ENCODE results near the gene SNX30.

The SNX30 gene

DNA sequence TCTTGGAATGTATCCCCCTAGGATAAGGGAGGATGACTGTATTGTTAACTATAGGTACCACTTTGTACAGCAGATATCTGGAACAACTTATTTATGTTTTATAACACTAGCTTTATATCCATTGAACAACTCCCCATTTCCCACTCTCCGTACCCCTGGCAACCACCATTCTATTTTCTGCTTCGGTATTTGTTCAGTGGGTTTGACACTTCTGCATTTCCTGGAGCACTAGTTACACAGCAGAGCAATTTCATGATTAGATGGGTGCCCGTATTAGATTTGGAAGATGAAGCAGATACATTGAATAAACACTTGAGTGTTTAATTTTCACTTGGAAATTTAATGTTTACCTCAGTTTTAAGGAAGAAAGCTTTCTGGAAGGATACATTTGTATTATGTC lies 72.7 kb downstream of the SNX30 start:
- TF ChIP-seq, protein P1, sequence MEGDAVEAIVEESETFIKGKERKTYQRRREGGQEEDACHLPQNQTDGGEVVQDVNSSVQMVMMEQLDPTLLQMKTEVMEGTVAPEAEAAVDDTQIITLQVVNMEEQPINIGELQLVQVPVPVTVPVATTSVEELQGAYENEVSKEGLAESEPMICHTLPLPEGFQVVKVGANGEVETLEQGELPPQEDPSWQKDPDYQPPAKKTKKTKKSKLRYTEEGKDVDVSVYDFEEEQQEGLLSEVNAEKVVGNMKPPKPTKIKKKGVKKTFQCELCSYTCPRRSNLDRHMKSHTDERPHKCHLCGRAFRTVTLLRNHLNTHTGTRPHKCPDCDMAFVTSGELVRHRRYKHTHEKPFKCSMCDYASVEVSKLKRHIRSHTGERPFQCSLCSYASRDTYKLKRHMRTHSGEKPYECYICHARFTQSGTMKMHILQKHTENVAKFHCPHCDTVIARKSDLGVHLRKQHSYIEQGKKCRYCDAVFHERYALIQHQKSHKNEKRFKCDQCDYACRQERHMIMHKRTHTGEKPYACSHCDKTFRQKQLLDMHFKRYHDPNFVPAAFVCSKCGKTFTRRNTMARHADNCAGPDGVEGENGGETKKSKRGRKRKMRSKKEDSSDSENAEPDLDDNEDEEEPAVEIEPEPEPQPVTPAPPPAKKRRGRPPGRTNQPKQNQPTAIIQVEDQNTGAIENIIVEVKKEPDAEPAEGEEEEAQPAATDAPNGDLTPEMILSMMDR (conservative IDR thresholded peaks at IDR 0.05), result no peak
- no peak for TF ChIP-seq ZFX (IDR thresholded peaks at IDR 0.05)

DNA sequence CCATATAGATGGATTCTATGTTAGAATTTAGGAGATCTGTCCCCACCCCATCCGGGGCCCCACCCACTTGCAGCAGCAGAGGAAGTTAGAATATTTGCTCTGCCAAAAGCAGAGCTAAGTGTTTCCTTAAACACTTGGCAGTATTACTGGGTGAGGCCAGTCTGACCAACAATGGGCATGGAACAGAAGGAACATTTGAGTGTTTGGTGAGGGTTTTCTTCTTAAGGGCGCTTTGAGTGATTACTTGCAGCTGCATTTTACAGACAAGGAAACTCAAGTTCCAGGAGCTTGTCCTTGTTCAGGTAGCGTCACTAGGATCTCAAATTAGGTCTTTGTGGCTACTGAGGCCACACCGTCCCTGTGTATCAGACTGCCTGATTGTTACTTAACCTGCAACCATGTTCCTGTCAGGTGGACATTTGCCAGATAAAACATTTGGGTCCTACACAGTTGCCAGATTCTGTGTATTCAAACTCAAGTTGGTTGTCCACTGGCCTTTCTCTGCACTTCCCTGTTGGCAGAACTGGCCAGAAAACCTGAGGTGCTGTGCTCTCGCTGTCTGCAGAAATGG lies 80.8 kb downstream of the SNX30 start:
- TF ChIP-seq, protein P1 (conservative IDR thresholded peaks at IDR 0.05), result no peak
- no peak for TF ChIP-seq ZFX (IDR thresholded peaks at IDR 0.05)
- H3K27ac ChIP-seq, result peak overlapping the region; percentile 90

More for the DNA sequence above, 72.7 kb downstream of the SNX30 start:
- no peak overlapping the region for H3K27ac ChIP-seq

DNA sequence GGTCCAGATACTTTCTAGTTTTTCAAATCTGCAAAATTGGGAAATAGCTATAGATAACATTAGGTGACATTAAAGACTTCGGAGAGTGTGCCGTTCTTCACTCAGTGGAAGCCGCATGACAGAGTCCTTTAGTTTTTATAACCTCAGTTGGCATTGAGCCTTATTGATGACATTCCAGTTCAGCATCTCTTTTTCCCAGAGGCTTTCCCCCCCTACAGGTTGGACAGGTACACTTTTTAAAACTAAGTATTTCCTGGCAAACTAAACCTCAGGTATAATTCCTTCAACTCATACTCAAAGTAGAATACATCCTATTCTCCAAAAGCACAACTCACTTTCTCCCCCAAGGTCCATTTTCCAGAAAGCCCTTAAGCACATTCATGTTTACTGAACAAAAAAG lies 81.4 kb downstream of the SNX30 start:
- TF ChIP-seq ZFX (IDR thresholded peaks at IDR 0.05), result no peak
- TF ChIP-seq, protein P1 (conservative IDR thresholded peaks at IDR 0.05), result peak; percentile 48
- H3K27ac ChIP-seq, result peak overlapping the region; percentile 90

DNA sequence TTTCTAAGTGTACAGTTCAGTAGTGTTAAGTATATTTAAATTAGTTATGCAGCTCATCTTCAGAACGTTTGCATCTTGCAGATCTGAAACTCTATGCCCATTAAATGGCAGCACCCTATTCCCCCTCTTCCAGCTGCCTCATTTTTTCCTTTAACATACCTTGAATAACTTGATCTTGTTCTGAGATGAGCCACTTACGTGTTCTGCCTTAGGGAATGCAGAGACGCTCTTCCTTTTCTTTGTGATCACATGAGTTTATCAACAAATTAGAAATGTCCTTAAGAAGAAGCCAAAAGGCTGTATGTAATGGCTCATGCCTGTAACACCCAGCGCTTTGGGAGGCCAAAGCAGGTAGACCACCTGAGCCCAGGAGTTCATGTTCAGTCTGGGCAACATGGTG lies 82.5 kb downstream of the SNX30 start:
- no peak overlapping the region for H3K27ac ChIP-seq
- TF ChIP-seq, protein P1 (conservative IDR thresholded peaks at IDR 0.05), result no peak

DNA sequence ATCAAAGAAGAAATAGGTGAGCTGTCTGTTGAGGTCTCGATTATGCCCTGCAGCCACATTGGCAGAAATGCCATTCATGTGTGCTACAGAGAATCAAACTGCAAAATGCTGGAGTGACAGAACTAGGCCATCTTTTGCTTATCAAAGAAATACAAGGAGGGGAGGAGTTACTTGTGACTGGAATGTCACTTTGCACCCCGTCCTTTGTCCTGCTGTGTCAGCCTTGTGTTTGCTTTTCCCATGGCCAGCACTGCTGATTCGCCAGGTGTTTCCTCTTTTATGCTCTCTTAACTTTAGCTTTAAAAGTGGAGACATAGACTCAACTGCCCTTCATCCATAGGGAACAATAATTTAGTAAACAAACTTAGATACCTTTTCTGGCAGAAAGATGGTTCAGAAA lies 85.8 kb downstream of the SNX30 start:
- H3K27ac ChIP-seq, result no peak overlapping the region
- TF ChIP-seq ZFX (IDR thresholded peaks at IDR 0.05), result no peak
- TF ChIP-seq, protein P1 (conservative IDR thresholded peaks at IDR 0.05), result no peak

DNA sequence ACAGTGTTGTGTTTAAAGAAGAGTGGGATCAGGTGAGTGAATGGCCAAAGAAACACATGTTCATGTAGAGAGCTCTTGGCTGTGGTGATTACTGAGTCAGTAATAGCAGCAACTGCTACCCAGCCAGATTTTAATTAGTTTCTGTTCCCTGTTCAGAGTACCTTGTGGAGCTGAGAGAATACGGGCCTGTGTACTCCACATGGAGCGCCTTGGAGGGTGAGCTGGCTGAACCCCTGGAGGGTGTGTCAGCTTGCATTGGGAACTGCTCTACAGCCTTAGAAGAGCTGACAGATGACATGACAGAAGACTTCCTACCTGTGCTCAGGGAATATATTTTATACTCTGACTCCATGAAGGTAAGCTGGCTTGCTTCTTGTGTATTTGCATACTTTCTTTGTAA lies 87.8 kb downstream of the SNX30 start:
- TF ChIP-seq, protein P1 (conservative IDR thresholded peaks at IDR 0.05), result no peak
- TF ChIP-seq ZFX (IDR thresholded peaks at IDR 0.05), result no peak
- H3K27ac ChIP-seq, result no peak overlapping the region

DNA sequence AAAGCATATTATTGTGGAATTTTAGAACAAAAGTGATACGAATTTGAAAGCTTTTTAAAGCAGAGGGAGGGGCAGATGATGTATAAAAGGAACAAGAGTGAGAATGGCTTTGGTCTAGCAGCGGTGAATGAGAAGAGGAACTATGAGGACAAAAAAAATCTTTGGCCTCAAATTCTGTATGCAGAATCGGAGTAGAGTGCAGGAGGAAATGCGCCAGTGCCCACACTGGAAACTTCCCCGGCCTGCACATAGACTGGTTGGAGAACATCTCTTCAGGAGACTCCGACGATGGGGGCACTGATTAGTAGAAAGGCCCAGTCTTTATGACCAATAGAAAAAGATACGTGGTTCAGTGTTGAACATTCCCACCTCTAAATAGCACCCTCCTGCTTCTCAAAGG lies 88.8 kb downstream of the SNX30 start:
- TF ChIP-seq ZFX (IDR thresholded peaks at IDR 0.05), result no peak
- TF ChIP-seq, protein P1 (conservative IDR thresholded peaks at IDR 0.05), result no peak
- H3K27ac ChIP-seq, result no peak overlapping the region

Measured in C4-2B (cell line).